ENCODE measurements around the gene CAMSAP2.

Gene CAMSAP2

DNA sequence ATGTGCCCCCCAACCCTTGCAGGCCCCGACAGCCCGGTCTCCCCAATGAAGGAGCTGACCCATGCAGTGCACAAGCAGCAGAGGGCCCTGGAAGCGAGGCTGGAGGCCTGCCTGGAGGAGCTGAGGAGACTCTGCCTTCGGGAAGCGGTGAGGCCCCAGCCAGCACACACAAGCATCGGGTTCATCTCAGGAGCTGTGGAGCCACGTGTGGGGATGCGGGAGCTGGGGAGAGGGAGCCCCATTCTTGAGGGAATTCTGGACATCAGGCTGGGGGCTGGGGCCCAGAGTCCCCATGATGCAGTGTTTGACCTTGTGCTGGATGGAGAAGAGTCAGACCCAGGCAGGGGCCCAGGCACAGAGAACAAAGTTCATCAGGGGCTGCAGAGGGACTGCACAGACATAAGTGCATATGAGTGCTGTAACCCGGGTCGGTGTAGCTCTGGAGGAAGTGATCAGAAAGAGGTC lies 160.8 kb downstream of the CAMSAP2 start:
- no peak for DNase-seq (ENCODE audit: low read depth)

GRCh38 chr1:200899954-200900867 lies 161.5 kb downstream of the CAMSAP2 start:
- DNase-seq (ENCODE audit: low read depth) = no peak

GRCh38 chr1:200900877-200901276 lies 162.2 kb downstream of the CAMSAP2 start:
- DNase-seq (ENCODE audit: low read depth) = no peak

DNA sequence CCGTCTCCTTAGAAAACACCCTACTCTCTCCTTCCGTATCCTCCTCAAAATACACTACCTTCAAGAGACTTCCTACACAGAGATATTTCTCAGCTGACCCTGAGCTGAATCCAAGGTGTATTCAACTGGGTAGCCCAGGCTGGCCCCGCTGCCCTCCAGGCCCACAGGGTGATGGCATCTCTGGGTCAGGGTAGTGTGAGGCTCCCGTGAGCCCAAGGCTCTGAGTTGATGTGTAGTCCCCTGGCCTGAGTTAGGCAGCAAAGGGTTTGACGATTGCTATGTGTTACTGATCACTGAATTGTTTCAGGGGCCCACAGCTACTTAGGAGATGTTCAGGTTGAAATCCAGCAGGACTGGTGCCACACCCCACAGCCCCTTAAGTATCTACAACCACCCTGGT lies 162.7 kb downstream of the CAMSAP2 start:
- no peak for DNase-seq (ENCODE audit: low read depth)

GRCh38 chr1:200901796-200902444 lies 163.2 kb downstream of the CAMSAP2 start:
- no peak for DNase-seq (ENCODE audit: low read depth)

DNA sequence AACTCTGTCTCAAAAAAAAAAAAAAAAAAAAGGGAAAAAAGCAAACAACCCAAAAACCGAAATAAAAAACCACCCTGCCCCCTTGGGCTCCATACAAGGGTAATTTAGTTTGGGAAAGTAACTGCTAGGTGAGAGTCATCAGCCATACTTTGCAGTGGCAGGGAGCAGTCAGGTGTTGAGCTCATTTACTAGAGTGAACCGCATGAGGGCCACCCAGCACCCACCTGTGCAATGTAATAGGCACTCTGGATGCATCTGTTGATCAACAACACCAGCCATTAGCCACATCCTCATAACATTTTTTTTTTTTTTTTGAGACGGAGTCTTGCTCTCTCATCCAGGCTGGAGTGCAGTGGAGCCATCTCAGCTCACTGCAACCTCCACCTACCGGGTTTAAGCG lies 165.1 kb downstream of the CAMSAP2 start:
- no peak for DNase-seq (ENCODE audit: low read depth)

GRCh38 chr1:200904772-200905171 lies 166.1 kb downstream of the CAMSAP2 start:
- DNase-seq (ENCODE audit: low read depth) = no peak

GRCh38 chr1:200905411-200906052 lies 166.8 kb downstream of the CAMSAP2 start:
- DNase-seq (ENCODE audit: low read depth) = no peak

GRCh38 chr1:200906491-200906890 lies 167.8 kb downstream of the CAMSAP2 start:
- no peak for DNase-seq (ENCODE audit: low read depth)

DNA sequence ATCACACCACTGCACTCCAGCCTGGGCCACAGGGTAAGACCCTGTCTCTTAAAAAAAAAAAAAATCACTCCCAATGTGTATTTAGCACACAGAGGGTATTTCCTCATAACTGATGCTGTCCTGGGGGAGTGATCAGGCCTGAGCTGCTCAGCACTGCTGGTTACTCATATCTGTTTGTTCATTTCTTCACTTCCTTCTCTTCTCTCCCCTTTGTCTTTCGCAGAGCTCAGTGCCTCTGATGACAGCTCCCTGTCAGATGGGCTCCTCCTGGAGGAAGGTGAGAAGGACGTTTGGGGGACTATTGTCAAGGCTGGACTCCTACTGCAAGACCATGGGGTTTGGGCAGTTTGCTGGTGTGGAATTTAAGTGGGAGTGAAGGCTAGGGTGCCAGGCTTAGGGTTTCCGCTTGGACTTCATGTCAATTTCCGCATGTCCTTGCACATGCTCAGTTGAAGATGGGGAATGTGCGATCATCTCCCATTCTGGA lies 169.0 kb downstream of the CAMSAP2 start:
- DNase-seq (ENCODE audit: low read depth) = no peak

DNA sequence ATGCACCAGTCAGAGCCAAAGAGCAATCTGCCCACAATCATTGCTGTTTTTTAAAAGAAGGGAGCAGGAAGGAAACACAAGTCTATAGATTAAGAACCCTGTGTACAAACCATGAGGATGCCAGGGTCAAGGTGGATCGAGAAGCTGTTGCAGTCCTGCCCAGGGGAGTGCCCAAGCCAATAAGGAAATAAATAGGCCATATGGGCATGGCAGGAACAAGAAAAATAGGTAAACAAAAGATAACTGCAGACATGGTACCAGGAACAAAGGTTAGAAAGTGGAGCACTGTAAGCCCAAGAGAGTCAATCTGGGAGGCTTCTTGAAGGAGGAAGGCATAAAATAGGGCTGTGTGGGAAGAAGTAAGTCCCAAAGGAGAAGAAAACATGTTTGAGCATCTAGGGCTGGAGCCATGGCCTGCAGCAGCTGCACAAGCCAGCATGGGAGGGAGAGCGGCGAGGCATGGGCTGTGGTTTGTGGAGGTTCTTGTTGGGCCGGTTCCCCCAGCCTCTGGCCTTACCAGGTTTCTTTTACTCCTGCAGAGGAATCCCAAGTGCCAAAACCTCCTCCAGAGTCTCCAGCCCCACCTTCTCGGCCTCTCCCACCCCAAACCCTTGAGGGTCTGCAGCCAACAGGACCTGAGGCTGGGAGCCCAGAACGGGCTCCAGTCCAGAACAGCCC lies 169.6 kb downstream of the CAMSAP2 start:
- DNase-seq (ENCODE audit: low read depth) = no peak

DNA sequence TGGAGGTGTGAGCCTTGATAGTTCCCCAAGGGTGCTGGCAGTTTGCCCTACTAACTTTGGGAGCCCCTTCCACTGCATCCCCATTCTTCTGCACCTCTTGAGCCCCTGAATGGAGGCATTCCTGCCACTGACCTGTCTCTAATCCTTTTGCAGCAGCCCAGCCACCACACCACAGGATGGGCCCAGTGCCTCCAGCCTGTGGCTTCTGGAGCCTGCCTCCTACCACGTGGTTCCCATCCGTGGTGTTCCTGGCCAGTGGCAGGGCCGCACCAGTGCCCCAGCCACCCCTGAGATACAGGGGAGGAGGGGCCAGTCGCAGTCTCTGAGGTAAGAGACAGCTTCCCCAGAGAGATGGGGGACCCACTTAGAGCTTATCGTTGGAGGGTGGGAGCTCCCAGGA lies 170.4 kb downstream of the CAMSAP2 start:
- DNase-seq (ENCODE audit: low read depth) = no peak

DNA sequence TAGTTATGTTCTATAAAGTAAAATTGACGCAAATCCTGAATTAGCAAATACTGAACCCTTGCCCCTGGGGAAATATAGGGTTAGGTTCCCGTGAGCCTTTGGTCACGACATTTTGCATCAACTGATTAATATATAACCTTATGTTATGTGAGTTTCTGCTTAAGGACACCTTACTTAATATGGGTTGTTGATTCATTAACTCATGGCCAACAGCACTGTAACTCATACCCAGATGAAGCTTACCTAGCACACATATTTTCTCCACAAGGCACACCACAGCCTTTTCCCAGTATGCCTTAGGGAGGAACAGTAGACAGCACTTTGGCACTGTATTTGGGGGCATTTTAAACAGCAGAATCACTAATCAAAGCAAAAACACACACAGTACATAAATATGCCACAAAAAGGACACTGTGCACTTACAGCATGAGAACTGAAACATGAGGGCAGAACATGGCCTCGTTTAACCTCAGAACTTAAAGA lies 171.1 kb downstream of the CAMSAP2 start:
- DNase-seq (ENCODE audit: low read depth) = no peak
